ENCODE data around the gene TCF15.
"Not testable (repeated sequence)": the region's sequence is repeated elsewhere in the genome, so short reads cannot be mapped to it uniquely, and the experiment has no call there.

The TCF15 gene

DNA sequence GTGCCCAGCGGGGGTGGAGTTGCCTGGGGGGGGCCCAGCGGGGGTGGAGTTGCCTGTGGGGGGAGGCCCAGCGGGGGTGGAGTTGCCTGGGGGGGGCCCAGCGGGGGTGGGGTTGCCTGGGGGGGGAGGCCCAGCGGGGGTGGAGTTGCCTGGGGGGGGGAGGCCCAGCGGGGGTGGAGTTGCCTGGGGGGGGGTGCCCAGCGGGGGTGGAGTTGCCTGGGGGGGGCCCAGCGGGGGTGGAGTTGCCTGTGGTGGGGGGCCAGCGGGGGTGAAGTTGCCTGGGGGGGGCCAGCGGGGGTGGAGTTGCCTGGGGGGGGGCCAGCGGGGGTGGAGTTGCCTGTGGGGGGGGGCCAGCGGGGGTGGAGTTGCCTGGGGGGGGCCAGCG is 31.9 kb upstream of the TCF15 start:
- H3K4me1 ChIP-seq (ENCODE audit: control insufficient read depth in 1 of 2, insufficient read depth in 2 of 2, low read length in 2 of 2); H3K36me3 ChIP-seq (ENCODE audit: control insufficient read depth in 1 of 2, insufficient read depth in 2 of 2, low read length in 2 of 2); H3K27ac ChIP-seq (ENCODE audit: low read depth, low read length); H3K9ac ChIP-seq (ENCODE audit: low read depth in 1 of 2, low read length in 2 of 2); H3K4me3 ChIP-seq (ENCODE audit: low read depth in 1 of 2, low read length in 2 of 2); H3K9me3 ChIP-seq (ENCODE audit: control insufficient read depth in 1 of 2, low read length in 2 of 2): not testable (repeated sequence)
- peaks cover 4 to 13% of the 10 kb centered on the region in 2 donors for H3K27me3 ChIP-seq (ENCODE audit: control insufficient read depth in 1 of 2, insufficient read depth in 2 of 2, low read length in 2 of 2)

- peaks cover 4 to 13% of the 10 kb centered on the region in 2 donors for H3K27me3 ChIP-seq (ENCODE audit: control insufficient read depth in 1 of 2, insufficient read depth in 2 of 2, low read length in 2 of 2)
- no peaks in the 10 kb centered on the region for H3K9me3 ChIP-seq (ENCODE audit: control insufficient read depth in 1 of 2, low read length in 2 of 2)
- H3K4me3 ChIP-seq (ENCODE audit: low read depth in 1 of 2, low read length in 2 of 2) = no peak overlapping the region
- H3K36me3 ChIP-seq (ENCODE audit: control insufficient read depth in 1 of 2, insufficient read depth in 2 of 2, low read length in 2 of 2) = no peaks in the 10 kb centered on the region
- peaks cover 0 to 4% of the 10 kb centered on the region in 2 donors for H3K4me1 ChIP-seq (ENCODE audit: control insufficient read depth in 1 of 2, insufficient read depth in 2 of 2, low read length in 2 of 2)
- no peak overlapping the region for H3K27ac ChIP-seq (ENCODE audit: low read depth, low read length)
- H3K9ac ChIP-seq (ENCODE audit: low read depth in 1 of 2, low read length in 2 of 2) = no peak overlapping the region
Measured at GRCh38 chr20:641516-641875, 31.4 kb upstream of the TCF15 start.

DNA sequence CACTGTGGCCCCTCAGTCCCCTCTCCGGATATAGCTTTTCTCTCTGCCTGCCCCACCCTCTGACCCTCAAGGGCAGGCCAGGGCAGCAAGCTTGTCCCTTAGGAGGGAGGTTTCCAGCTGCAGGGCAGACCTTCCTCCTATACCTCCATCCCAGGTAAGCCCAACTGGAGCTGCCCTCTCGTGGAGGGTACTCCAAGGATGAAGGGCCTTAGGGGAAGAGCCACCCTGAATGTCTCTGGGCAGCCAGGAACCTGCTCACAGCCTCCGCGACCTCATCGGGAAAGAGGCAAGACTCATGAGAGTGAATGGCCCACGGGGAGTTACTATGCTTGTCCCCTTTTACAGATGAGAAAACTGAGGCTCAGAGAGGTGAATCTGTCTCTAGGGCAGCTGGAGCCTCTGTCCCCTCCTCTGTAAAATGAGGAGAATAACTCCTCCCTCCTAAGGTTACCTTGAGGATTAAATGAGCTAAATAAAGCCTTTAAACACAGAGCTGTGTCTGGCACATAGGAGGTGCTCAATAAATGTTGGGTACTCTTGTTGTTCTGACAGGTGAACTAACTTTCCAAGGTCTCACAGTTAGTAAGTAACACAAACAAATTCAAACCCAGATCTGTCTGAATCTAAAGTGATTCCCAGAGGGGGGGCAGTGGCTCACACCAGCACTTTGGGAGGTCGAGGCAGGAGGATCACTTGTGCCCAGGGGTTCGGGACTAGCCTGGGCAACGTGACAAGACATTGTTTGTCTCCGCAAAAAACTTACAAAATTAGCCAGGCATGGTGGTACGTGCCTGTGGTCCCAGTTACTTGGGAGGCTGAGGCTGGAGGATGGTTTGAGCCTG is 30.8 kb upstream of the TCF15 start:
- Histone ChIP-seq H3K4me1 (ENCODE audit: control insufficient read depth in 1 of 2, insufficient read depth in 2 of 2, low read length in 2 of 2) (peaks cover 0 to 4% of the 10 kb centered on the region in 2 donors), H3K36me3 (ENCODE audit: control insufficient read depth in 1 of 2, insufficient read depth in 2 of 2, low read length in 2 of 2) (no peaks in the 10 kb centered on the region), H3K9ac (ENCODE audit: low read depth in 1 of 2, low read length in 2 of 2) (no peak overlapping the region), H3K27ac (ENCODE audit: low read depth, low read length) (no peak overlapping the region), H3K27me3 (ENCODE audit: control insufficient read depth in 1 of 2, insufficient read depth in 2 of 2, low read length in 2 of 2) (peaks cover 4 to 13% of the 10 kb centered on the region in 2 donors), H3K4me3 (ENCODE audit: low read depth in 1 of 2, low read length in 2 of 2) (no peak overlapping the region), H3K9me3 (ENCODE audit: control insufficient read depth in 1 of 2, low read length in 2 of 2) (no peaks in the 10 kb centered on the region)

DNA sequence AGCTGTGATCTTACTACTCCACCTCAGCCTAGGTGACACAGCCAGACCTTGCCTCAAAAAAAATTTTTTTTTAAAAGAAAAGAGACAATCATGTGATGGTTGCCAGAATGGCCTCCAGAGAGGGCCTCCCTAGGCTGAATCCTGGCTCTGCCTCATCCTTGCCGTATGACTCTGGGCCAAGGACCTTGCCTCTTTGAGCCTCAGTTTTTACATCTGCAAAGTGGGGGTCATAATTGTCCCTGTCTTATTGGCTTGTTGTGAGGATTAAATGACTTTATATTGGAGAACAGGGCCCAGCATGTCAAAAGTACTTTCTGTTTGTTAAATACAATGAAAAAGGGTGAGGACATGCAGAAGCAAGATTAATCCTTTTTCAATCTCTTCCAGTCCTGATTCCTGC is 28.5 kb upstream of the TCF15 start:
- no peaks in the 10 kb centered on the region for H3K4me1 ChIP-seq (ENCODE audit: control insufficient read depth in 1 of 2, insufficient read depth in 2 of 2, low read length in 2 of 2)
- H3K36me3 ChIP-seq (ENCODE audit: control insufficient read depth in 1 of 2, insufficient read depth in 2 of 2, low read length in 2 of 2) = no peaks in the 10 kb centered on the region
- H3K9me3 ChIP-seq (ENCODE audit: control insufficient read depth in 1 of 2, low read length in 2 of 2) = no peaks in the 10 kb centered on the region
- H3K27me3 ChIP-seq (ENCODE audit: control insufficient read depth in 1 of 2, insufficient read depth in 2 of 2, low read length in 2 of 2) = peaks cover 9 to 11% of the 10 kb centered on the region in 2 donors
- H3K9ac ChIP-seq (ENCODE audit: low read depth in 1 of 2, low read length in 2 of 2) = no peak overlapping the region
- H3K27ac ChIP-seq (ENCODE audit: low read depth, low read length) = no peak overlapping the region
- no peak overlapping the region for H3K4me3 ChIP-seq (ENCODE audit: low read depth in 1 of 2, low read length in 2 of 2)

- H3K27ac ChIP-seq (ENCODE audit: low read depth, low read length) = no peak overlapping the region
- no peaks in the 10 kb centered on the region for H3K36me3 ChIP-seq (ENCODE audit: control insufficient read depth in 1 of 2, insufficient read depth in 2 of 2, low read length in 2 of 2)
- H3K27me3 ChIP-seq (ENCODE audit: control insufficient read depth in 1 of 2, insufficient read depth in 2 of 2, low read length in 2 of 2) = peaks cover 1 to 5% of the 10 kb centered on the region in 2 donors
- H3K9me3 ChIP-seq (ENCODE audit: control insufficient read depth in 1 of 2, low read length in 2 of 2) = no peaks in the 10 kb centered on the region
- H3K9ac ChIP-seq (ENCODE audit: low read depth in 1 of 2, low read length in 2 of 2) = no peak overlapping the region
- no peaks in the 10 kb centered on the region for H3K4me1 ChIP-seq (ENCODE audit: control insufficient read depth in 1 of 2, insufficient read depth in 2 of 2, low read length in 2 of 2)
- H3K4me3 ChIP-seq (ENCODE audit: low read depth in 1 of 2, low read length in 2 of 2) = no peak overlapping the region
Measured at GRCh38 chr20:637559-637958, 27.4 kb upstream of the TCF15 start.

- no peak overlapping the region for H3K4me3 ChIP-seq (ENCODE audit: low read depth in 1 of 2, low read length in 2 of 2)
- peaks cover 0 to 5% of the 10 kb centered on the region in 2 donors for H3K27me3 ChIP-seq (ENCODE audit: control insufficient read depth in 1 of 2, insufficient read depth in 2 of 2, low read length in 2 of 2)
- no peaks in the 10 kb centered on the region for H3K36me3 ChIP-seq (ENCODE audit: control insufficient read depth in 1 of 2, insufficient read depth in 2 of 2, low read length in 2 of 2)
- no peaks in the 10 kb centered on the region for H3K4me1 ChIP-seq (ENCODE audit: control insufficient read depth in 1 of 2, insufficient read depth in 2 of 2, low read length in 2 of 2)
- no peaks in the 10 kb centered on the region for H3K9me3 ChIP-seq (ENCODE audit: control insufficient read depth in 1 of 2, low read length in 2 of 2)
- H3K9ac ChIP-seq (ENCODE audit: low read depth in 1 of 2, low read length in 2 of 2) = no peak overlapping the region
- H3K27ac ChIP-seq (ENCODE audit: low read depth, low read length) = no peak overlapping the region
Measured at GRCh38 chr20:635893-636338, 25.8 kb upstream of the TCF15 start.

- no peaks in the 10 kb centered on the region for H3K9me3 ChIP-seq (ENCODE audit: control insufficient read depth in 1 of 2, low read length in 2 of 2)
- no peak overlapping the region for H3K9ac ChIP-seq (ENCODE audit: low read depth in 1 of 2, low read length in 2 of 2)
- peaks cover 0 to 5% of the 10 kb centered on the region in 2 donors for H3K27me3 ChIP-seq (ENCODE audit: control insufficient read depth in 1 of 2, insufficient read depth in 2 of 2, low read length in 2 of 2)
- no peak overlapping the region for H3K27ac ChIP-seq (ENCODE audit: low read depth, low read length)
- H3K4me1 ChIP-seq (ENCODE audit: control insufficient read depth in 1 of 2, insufficient read depth in 2 of 2, low read length in 2 of 2) = no peaks in the 10 kb centered on the region
- no peaks in the 10 kb centered on the region for H3K36me3 ChIP-seq (ENCODE audit: control insufficient read depth in 1 of 2, insufficient read depth in 2 of 2, low read length in 2 of 2)
- H3K4me3 ChIP-seq (ENCODE audit: low read depth in 1 of 2, low read length in 2 of 2) = no peak overlapping the region
Measured at GRCh38 chr20:635028-635892, 25.2 kb upstream of the TCF15 start.

DNA sequence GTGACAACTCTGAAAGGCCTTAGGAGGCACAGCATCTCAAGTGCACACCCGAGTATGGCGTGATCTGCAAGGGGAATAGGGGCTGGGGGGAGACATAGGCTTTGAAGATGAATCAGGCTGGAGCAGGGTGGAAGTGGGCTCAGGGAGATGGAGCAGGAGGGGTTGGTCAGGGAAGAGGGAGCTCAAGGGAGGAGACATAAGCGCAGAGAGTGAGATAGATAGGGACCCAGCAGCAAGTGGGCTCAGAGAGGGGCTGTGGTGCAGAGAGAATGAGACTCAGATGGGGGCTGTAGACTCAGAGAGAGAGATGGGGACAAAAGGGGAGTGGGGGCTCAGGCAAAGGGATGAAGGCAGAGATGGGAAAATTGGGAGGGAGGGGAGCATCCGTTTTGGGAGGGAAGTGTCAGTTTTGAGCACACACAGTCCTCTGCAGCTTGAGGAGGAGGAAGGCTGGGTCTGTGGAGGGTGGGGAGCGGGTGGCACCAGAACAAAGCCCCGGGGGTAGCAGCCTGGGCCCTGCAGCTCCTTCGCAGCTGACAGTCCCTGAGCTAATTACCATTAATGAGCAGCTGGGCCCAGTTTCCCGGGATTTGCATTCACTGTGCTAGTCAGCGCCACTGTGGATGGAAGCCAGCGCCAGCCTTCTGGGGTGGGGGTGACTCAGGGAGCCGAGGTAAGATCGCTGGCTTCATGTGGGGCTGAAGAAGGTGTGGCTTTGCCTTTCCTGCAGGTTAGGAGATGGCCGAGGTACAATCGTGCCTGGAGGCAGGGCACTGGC is 24.2 kb upstream of the TCF15 start:
- Histone ChIP-seq H3K4me1 (ENCODE audit: control insufficient read depth in 1 of 2, insufficient read depth in 2 of 2, low read length in 2 of 2) (no peaks in the 10 kb centered on the region), H3K27ac (ENCODE audit: low read depth, low read length) (no peak overlapping the region), H3K27me3 (ENCODE audit: control insufficient read depth in 1 of 2, insufficient read depth in 2 of 2, low read length in 2 of 2) (peaks cover 0 to 5% of the 10 kb centered on the region in 2 donors), H3K9ac (ENCODE audit: low read depth in 1 of 2, low read length in 2 of 2) (no peak overlapping the region), H3K4me3 (ENCODE audit: low read depth in 1 of 2, low read length in 2 of 2) (no peak overlapping the region), H3K9me3 (ENCODE audit: control insufficient read depth in 1 of 2, low read length in 2 of 2) (no peaks in the 10 kb centered on the region), H3K36me3 (ENCODE audit: control insufficient read depth in 1 of 2, insufficient read depth in 2 of 2, low read length in 2 of 2) (no peaks in the 10 kb centered on the region)

- Histone ChIP-seq H3K36me3 (ENCODE audit: control insufficient read depth in 1 of 2, insufficient read depth in 2 of 2, low read length in 2 of 2) (no peaks in the 10 kb centered on the region), H3K4me3 (ENCODE audit: low read depth in 1 of 2, low read length in 2 of 2) (no peak overlapping the region), H3K27me3 (ENCODE audit: control insufficient read depth in 1 of 2, insufficient read depth in 2 of 2, low read length in 2 of 2) (peaks cover 0 to 5% of the 10 kb centered on the region in 2 donors), H3K9ac (ENCODE audit: low read depth in 1 of 2, low read length in 2 of 2) (no peak overlapping the region), H3K27ac (ENCODE audit: low read depth, low read length) (no peak overlapping the region), H3K9me3 (ENCODE audit: control insufficient read depth in 1 of 2, low read length in 2 of 2) (no peaks in the 10 kb centered on the region), H3K4me1 (ENCODE audit: control insufficient read depth in 1 of 2, insufficient read depth in 2 of 2, low read length in 2 of 2) (no peaks in the 10 kb centered on the region)
Measured at GRCh38 chr20:631101-631500, 21.0 kb upstream of the TCF15 start.

Measured in duodenal mucosa (tissue), 2 donors.